ENCODE data around the gene MMD.
"Not testable (repeated sequence)": the region's sequence is repeated elsewhere in the genome, so short reads cannot be mapped to it uniquely, and the experiment has no call there.

Gene MMD

GRCh38 chr17:55418369-55419268 is 3.0 kb downstream of the MMD start:
- no peak for FAIRE-seq

GRCh38 chr17:55417411-55418268 is 4.0 kb downstream of the MMD start:
- FAIRE-seq, result no peak

GRCh38 chr17:55416470-55417052 is 5.1 kb downstream of the MMD start:
- FAIRE-seq, result no peak

- FAIRE-seq, result no peak
These were observed 5.6 kb downstream of the MMD start for GRCh38 chr17:55416000-55416399.

- no peak for FAIRE-seq
These were observed 6.7 kb downstream of the MMD start for GRCh38 chr17:55414983-55415382.

- FAIRE-seq, result no peak
These were observed 7.7 kb downstream of the MMD start for GRCh38 chr17:55413825-55414489.

- FAIRE-seq, result no peak
These were observed 10.2 kb downstream of the MMD start for GRCh38 chr17:55411463-55411855.

GRCh38 chr17:55410722-55411462 is 10.7 kb downstream of the MMD start:
- FAIRE-seq, result no peak

GRCh38 chr17:55409030-55409800 is 12.4 kb downstream of the MMD start:
- FAIRE-seq, result no peak

- no peak for FAIRE-seq
These were observed 13.7 kb downstream of the MMD start for GRCh38 chr17:55407641-55408566.

- no peak for FAIRE-seq
These were observed 16.0 kb downstream of the MMD start for GRCh38 chr17:55405600-55405999.

GRCh38 chr17:55404197-55404596 is 17.4 kb downstream of the MMD start:
- not testable (repeated sequence) for FAIRE-seq

- FAIRE-seq, result no peak
These were observed 19.3 kb downstream of the MMD start for GRCh38 chr17:55402374-55402773.

GRCh38 chr17:55398689-55399088 is 22.9 kb downstream of the MMD start:
- no peak for FAIRE-seq

GRCh38 chr17:55395803-55396505 is 25.7 kb downstream of the MMD start:
- FAIRE-seq, result no peak

- no peak for FAIRE-seq
These were observed 27.1 kb downstream of the MMD start for GRCh38 chr17:55394357-55395021.

- no peak for FAIRE-seq
These were observed 29.7 kb downstream of the MMD start for GRCh38 chr17:55391764-55392467.

- FAIRE-seq, result no peak
These were observed 30.3 kb downstream of the MMD start for GRCh38 chr17:55391244-55391757.
